Measurements from ENCODE around the gene PEAK3. TPM values are rescaled to one million over a fixed set of nuclear protein-coding genes. Genes with fewer than 3 reads are reported as not detected.

PEAK3 gene
- total RNA-seq, 4 donors from 2014 or later: 1.2 to 5.8 (median 2.6) TPM

DNA sequence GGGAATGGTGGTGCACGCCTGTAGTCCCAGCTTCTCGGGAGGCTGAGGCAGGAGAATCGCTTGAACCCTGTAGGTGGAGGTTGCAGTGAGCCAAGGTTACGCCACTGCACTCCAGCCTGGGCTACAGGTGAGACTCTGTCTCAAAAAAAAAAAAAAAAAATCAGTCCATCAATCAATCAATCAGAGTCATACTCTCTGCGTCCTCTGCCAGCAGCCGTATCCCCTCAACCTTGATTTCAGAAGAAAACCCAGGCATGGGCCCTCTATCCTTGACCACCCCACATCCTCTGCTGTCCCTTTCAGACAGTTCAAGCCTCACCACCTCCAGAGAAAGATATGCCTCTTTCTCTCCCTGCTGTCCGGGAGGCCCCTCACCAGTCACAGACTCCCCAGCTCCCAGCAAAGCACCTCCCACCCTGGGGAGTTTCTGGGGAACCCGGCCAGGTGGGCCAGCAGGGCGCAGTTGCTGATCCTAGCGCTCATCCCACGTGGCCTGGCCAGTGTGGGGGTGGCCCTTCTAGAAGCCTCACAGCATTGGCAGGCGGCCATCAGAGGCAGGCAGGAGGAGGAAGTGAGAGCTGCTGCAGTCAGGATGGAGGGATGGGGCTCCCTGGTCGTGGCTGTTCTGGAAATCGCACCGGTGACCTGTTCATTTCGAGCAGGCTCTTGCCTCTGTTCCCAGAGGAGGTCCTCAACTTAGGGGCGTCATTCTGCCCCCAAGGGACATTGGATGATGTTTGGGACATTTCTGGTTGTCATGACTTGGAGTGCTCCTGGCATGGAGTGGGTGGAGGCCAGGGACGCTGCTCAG lies 15.6 kb downstream of the PEAK3 start:
- Histone ChIP-seq H3K36me3 (peaks cover 0 to 4% (median 0%) of the 10 kb centered on the region in 3 donors), H3K27me3 (no peaks in the 10 kb centered on the region), H3K4me3 (no peak overlapping the region), H3K9me3 (no peaks in the 10 kb centered on the region), H3K4me1 (peaks cover 3 to 18% (median 8%) of the 10 kb centered on the region in 4 donors), H3K27ac (peak overlapping the region; percentile 3 to 74 (median 38))
- TF ChIP-seq POLR2A (IDR thresholded peaks at IDR 0.05): no peak
- TF ChIP-seq CTCF (IDR thresholded peaks at IDR 0.05): no peak
- peak; percentile 85 to 95 (median 91) for DNase-seq

DNA sequence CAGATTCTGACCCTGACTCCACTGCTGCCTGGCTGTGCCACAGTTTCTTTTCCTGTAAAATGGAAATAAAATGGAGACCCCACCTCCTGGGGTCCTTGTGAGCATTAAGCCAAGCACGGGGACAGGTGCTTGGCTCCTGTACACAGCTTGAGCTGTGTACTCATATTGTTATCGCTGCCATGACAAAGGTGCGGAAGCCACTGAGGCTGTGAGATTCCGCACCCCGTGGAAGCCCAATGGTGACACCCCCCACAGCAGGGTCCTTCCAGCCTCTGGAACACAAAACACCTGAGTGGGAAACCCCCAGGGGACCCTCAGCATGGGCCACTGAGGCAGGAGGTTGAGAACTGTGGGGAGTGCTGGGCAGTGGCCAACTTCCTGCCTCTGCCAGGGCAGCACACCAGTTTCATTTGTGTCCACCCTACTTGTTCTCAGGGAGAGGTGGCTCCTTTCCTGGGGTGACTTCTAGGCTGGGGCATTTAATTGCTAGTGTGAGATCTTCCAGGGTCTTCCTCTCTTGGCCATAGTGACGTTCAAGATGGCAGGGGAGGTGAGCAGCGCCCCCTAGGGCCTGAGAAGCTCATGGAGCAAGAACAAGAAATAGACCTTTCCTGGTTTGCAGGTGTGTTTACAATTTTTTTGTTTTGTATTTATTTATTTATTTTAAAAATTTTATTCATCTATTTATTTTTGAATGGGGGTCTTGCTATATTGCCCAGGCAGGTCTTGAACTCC lies 20.4 kb downstream of the PEAK3 start:
- peak overlapping the region in 2 of 4 donors; percentile 41 to 84 for H3K27ac ChIP-seq
- TF ChIP-seq CTCF (IDR thresholded peaks at IDR 0.05) (peak in 4 of 6 experiments; percentile 45 to 62 (median 54)), POLR2A (IDR thresholded peaks at IDR 0.05) (no peak)
- peaks cover 3 to 16% (median 11%) of the 10 kb centered on the region in 4 donors for H3K4me1 ChIP-seq
- no peaks in the 10 kb centered on the region for H3K36me3 ChIP-seq
- peak; percentile 54 to 82 (median 67) for DNase-seq
- H3K27me3 ChIP-seq: no peaks in the 10 kb centered on the region
- H3K4me3 ChIP-seq: no peak overlapping the region
- H3K9me3 ChIP-seq: no peaks in the 10 kb centered on the region

GRCh38 chr19:2260341-2260805 lies 21.6 kb downstream of the PEAK3 start:
- H3K27me3 ChIP-seq: no peaks in the 10 kb centered on the region
- DNase-seq: peak in 1 of 3 donors; percentile 49
- H3K27ac ChIP-seq: peak overlapping the region; percentile 35 to 84 (median 54)

GRCh38 chr19:2259336-2259735 lies 22.6 kb downstream of the PEAK3 start:
- no peaks in the 10 kb centered on the region for H3K9me3 ChIP-seq
- no peaks in the 10 kb centered on the region for H3K36me3 ChIP-seq
- H3K27ac ChIP-seq: peak overlapping the region in 1 of 4 donors; percentile 84
- H3K4me3 ChIP-seq: no peak overlapping the region
- peaks cover 0 to 13% (median 9%) of the 10 kb centered on the region in 4 donors for H3K4me1 ChIP-seq
- DNase-seq: no peak
- TF ChIP-seq POLR2A (IDR thresholded peaks at IDR 0.05): no peak
- TF ChIP-seq CTCF (IDR thresholded peaks at IDR 0.05): no peak
- no peaks in the 10 kb centered on the region for H3K27me3 ChIP-seq

More at GRCh38 chr19:2260341-2260805, 21.6 kb downstream of the PEAK3 start:
- H3K4me3 ChIP-seq: no peak overlapping the region
- TF ChIP-seq POLR2A (IDR thresholded peaks at IDR 0.05) (no peak), CTCF (IDR thresholded peaks at IDR 0.05) (no peak)
- peaks cover 0 to 13% (median 9%) of the 10 kb centered on the region in 4 donors for H3K4me1 ChIP-seq
- no peaks in the 10 kb centered on the region for H3K9me3 ChIP-seq
- H3K36me3 ChIP-seq: no peaks in the 10 kb centered on the region

- Histone ChIP-seq H3K4me1 (peaks cover 0 to 36% (median 26%) of the 10 kb centered on the region in 4 donors), H3K9me3 (no peaks in the 10 kb centered on the region), H3K36me3 (no peaks in the 10 kb centered on the region), H3K27ac (peak within 1 kb of the TSS in 1 of 4 donors; percentile 84), H3K27me3 (peaks cover 0 to 26% of the 10 kb centered on the region in 2 donors), H3K4me3 (no peak within 1 kb of the TSS)
- DNase-seq: peak in 2 of 3 donors; percentile 47 to 51
- TF ChIP-seq POLR2A (IDR thresholded peaks at IDR 0.05) (no peak), CTCF (IDR thresholded peaks at IDR 0.05) (no peak)
These were observed 25.8 kb downstream of the PEAK3 start, which contains the start of gene JSRP1 for GRCh38 chr19:2255982-2256685. JSRP1 (minus strand) TSS chr19:2256417; CDS start chr19:2255314, 1,103 bp downstream.
